Stimulated activated CD8-positive, alpha-beta memory T cell treated with anti-CD3 and anti-CD28 coated beads, Interleukin-12 subunit alpha, Interleukin-12 subunit beta, amount 100 ng/mL, for 24 hours (primary cell): ENCODE measurements around the gene ZNF524.
"Not testable (repeated sequence)": the region's sequence is repeated elsewhere in the genome, so short reads cannot be mapped to it uniquely, and the experiment has no call there.

Experiments used
- DNase-seq: peaks from one replicate; pipeline ENCODE4 v3.0.0-alpha.2; 2020; ENCODE audit errors: extremely low read depth

ZNF524 gene

DNA sequence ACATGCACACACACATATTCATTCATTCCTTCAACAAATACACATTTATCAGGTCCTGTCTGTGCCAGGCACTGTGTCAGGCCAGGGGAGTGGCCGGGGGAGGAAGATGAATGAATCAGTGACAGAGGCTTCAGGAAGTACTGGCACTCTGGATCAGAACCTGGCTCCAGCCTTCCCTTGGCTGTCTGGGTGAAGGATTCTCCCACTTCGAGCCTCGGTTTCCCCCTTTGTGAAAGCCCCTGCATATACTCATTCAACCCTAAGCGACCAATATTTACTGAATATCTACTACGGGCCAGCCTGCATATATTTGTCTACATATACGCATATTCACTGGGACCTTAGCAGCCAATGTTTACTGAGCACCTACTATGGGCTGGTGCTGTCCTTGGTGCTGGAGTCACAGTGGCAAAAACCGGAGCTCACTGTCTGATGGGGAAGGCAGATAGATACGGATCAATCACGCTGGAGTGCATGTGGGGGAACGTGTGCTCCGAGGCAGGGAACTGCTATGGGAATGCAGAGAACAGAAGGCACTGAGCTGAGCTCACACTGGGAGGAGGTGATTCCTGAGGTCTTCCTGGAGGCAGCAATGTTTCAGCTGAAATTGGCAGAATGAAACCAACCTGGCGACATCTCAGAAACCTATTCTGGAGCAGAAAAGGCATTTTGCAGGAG lies 18.8 kb upstream of the ZNF524 start:
- DNase-seq = no peak

- no peak for DNase-seq
Observed at GRCh38 chr19:55581823-55582223, 18.3 kb upstream of the ZNF524 start.

DNA sequence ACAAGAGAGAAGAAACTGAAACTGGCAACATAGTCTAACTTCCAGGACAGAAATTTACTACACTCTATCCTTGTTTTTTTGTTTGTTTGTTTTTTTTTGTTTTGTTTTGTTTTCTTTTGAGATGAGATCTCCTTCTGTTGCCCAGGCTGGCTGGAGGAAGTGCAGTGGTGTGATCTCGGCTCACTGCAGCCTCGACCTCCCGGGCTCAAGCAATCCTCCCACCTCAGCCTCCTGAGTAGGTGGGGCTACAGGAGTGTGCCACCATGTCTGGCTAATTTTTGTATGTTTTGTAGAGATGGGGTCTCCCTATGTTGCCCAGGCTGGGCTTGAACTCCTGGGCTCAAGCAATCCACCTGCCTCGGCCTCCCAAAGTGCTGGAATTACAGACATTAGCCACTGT lies 17.8 kb upstream of the ZNF524 start:
- DNase-seq = not testable (repeated sequence)

- DNase-seq = not testable (repeated sequence)
Observed at GRCh38 chr19:55583897-55584296, 16.2 kb upstream of the ZNF524 start.

DNA sequence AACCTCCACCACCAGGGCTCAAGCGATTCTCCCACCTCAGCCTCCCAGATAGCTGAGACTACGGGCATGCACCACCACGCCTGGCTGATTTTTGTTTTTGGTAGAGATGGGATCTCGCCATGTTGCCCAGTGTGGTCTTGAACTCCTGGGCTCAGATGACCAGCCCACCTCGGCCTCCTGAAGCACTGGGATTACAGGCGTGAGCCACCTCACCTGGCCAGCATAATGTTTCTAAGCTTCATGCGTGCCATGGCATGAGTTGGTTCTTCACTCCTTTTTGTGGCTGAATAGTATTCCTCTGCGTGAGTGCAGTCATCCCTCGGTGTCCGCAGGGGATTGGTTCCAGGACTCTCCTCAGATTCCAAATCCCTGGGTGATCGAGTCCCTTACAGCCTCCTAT lies 15.2 kb upstream of the ZNF524 start:
- DNase-seq = no peak

- peak; percentile 32 for DNase-seq
Observed at GRCh38 chr19:55585658-55586339, 14.3 kb upstream of the ZNF524 start.

DNA sequence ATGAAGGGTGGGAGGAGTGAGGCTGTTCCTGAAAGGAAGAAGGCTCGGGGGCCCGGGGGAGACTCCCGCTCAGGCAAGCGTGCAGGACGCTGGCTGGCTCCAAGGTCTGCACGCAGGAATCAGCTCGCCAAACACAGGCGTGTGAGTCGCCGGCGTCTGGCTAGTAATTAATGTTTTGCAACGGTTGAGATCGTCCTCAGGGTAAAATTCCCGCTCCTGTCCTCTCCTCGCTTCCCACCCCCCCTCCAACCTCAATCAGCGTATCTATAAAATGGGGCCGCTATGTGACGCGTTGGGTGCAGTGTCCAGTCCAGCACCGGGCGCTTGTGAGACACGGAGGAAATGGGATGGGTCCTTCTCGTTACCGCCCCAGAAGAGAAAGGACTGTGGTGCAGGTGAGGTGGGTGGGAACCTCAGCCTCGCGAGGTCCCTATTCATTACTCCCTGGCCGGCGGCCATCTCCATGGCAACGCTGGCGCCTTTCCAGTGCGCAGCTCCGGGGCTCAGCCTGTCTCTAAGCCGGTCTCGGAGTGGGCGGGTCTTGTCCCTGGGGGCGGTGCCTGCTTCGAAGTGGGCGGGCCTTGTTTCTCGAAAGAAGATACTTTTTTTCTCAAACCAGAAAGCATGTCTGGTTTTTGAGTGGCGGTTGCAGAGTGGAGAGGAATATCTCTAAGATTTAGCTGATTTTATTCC lies 13.0 kb upstream of the ZNF524 start:
- peak; percentile 78 for DNase-seq

DNA sequence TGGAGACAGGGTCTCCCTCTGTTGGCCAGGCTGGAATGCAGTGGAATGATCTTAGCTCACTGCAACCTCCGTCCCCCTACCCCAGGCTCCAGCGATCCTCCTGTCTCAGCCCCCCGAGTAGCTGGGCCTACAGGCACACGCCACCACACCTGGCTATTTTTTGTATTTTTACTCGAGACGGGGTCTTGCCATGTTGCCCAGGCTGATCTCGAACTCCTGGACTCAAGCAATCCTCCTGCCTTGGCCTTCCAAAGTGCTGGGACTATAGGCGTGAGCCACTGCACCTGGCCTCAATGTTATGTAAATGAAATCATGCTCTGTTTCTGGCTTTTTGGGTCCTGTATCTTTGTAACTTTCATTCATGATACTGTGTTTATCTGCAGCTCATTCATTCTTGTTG lies 11.3 kb upstream of the ZNF524 start:
- no peak for DNase-seq

- no peak for DNase-seq
Observed at GRCh38 chr19:55590109-55590508, 10.0 kb upstream of the ZNF524 start.

DNA sequence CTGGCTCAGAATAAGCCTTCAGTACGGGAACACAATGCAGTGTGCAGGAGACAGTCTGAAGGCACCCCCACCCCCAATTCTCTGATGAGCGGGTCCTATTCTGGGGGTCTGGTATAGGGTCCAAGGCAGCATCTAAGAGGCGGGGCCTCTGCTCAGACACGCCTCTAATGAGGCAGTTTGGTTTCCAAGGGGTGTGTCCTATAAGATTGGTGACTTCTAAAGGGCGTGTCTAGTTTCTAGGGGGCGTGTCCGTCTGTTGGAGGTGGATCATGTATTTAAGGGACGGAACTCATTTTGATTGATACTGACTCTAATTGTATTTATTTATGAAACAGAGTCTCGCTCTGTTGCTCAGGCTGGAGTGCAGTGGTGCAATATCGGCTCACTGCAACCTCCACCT lies 9.5 kb upstream of the ZNF524 start:
- no peak for DNase-seq

- no peak for DNase-seq
Observed at GRCh38 chr19:55591555-55591954, 8.5 kb upstream of the ZNF524 start.

DNA sequence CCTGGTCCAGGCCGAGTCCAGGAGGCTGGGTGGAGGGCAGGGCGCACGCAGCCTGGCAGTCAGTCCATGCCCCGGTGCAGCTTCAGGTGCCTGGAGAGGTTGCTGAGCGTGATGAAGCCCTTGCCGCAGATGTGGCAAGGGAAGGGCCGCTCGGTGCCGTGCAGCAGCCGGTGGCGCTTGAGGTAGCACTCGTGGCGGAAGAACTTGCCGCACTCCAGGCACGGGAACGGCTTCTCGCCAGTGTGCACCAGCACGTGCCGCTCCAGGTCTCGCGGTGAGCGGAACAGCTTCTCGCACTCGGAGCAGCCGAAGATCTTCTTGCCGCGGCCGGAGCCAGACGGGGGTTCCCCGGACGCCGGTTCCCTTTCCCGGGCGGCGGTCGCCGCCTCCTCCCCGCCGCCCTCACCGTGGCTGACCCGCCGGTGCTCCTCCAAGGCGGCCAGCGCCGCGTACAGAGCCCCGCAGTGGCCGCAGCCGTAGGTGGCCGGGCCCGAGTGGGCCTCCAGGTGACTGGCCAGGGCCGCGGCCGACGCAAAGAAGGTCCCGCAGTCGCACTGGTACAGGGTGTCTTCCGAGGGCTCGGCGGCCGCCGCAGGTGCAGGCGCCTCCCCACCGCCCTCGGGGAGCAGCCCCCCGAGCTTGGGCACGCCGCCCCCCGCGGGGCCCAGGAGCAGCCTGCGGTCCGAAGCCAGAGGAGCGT lies 7.5 kb upstream of the ZNF524 start:
- DNase-seq = no peak

DNA sequence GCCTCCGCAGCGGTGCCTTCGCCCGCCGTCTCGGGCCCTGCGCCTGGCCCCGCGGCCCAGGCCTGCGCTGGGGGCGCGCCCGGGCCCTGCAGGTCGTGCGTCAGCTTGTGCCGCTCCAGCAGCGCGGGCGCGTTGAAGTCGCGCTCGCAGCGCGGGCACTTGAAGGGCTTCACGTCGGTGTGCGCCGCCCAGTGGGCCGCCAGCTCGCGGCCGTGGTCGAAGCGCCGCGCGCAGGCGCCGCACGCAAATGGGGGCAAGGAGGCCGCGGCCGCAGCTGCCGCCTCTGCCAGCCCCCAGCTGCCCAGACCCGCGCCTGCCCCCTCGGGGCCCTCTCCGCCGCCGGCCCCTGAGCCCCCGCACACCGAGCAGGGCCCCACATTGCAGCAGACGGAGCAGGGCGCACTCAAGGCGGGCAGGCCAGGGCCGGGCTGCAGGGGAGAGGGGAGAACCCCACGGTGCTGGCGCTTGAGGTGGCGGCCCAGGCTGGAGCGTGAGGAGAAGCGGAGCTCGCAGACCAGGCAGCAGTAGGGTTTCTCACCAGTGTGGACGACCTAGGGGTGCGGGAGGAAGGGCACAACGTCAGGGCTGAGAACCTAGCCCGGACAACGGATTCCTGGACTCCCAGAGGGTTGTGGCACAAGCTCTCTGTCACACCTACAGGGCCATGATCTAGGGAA lies 6.9 kb upstream of the ZNF524 start:
- no peak for DNase-seq

- no peak for DNase-seq
Observed at GRCh38 chr19:55594996-55595545, 5.0 kb upstream of the ZNF524 start.

GRCh38 chr19:55596304-55596703 lies 3.8 kb upstream of the ZNF524 start:
- no peak for DNase-seq

GRCh38 chr19:55597501-55597921 lies 2.6 kb upstream of the ZNF524 start:
- DNase-seq = no peak

DNA sequence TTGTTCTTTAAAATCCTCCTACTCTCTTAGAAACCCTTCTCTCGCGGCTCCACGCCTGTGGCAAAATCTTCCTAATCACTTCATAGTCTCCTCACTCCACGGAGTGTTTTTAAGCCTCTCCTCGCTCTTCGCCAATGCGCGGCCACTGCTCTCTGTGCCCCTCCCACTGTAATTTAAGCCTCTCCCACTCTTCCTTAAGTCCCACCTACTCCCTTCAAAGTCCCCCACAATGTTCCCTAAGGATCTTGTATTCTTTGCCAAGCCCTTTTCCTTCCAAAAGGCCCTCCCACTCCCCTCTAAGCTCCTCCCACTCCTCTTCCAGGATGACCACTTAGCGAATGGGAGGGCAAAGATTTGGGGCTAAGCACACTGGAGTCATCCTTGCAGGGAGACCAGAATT lies 2.1 kb upstream of the ZNF524 start:
- DNase-seq = no peak

DNA sequence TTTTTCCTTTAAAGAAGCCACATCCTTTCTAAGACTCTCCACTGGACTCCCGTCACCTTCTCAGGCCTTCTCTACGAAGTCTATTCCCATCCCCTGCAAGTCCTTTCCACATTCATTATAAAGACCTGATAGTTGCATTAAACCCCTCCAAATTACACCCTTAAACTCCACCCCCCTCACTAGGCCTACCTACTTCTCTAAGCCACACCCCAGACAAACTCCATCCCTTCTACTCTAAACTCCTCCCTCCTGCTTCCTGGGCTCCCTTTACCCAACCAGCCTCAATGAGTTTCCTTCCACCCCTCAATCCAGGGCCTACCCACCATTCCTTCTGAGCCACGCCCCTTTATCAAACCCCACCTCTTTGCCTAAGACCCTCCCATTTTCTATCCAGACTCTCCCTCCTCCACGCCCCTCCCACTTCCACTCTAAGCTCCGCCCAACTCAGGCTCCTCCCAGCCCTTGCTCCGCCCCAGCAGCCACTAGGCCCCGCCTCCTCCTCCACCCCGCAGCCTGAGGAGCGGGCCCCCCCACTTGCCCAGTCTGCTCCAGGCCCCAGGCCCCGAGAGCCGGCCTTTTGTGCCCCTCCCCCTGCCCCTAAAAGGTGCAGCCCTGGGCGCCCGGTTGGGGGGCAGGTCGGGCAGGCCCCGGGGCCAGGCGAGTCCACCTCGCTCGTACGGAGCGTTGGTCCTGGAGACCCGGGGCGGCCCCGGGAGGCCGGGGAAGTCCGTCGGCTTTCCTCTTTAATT lies 1.2 kb upstream of the ZNF524 start:
- peak; percentile 79 for DNase-seq

- peak; percentile 90 for DNase-seq
Observed at GRCh38 chr19:55599468-55599841, 633 bp upstream of the ZNF524 start, which contains the start of gene FIZ1. FIZ1 (minus strand) TSS chr19:55599517; CDS start chr19:55597865, 1,652 bp downstream.

DNA sequence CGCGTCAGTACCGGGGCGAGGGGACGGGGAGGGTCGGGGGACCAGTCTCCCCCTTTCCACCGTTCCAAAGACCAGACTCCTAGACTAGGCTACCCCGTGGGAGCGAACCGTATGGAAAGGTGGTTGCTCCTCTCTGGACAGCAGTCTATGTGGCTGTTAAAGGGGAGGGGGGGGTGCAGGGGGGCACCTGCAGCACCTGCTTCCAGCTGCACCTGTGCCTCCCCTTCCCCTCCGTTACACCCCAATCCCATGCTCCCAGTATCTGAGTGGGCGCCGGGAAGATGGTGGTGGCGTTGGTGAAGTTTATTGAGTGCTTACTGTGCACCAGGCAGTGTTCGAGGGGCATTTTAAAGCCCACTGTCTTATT lies 557 bp downstream of the ZNF524 start:
- no peak for DNase-seq

DNA sequence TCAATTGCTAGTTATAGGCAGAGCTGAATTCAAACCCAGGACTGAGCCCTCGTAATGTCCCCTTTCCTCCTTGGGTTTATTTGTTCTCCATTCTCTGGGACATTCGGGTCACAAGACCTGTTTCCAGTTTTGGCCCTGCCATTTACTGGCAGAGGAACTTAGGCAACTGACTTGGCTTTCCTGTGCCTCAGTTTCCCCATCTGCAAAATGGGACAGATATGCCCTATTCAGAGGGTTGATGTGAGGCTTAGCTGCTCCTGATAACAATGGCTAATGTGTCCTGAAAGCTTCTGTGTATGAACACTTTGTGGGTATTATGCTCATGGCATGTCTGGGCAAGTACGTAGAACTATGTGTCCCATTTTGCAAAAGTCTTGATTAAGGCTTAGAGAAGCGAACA lies 996 bp downstream of the ZNF524 start:
- DNase-seq = no peak
